Activated T-cell treated with anti-CD3 and anti-CD28 coated beads, Interleukin-2, amount 50 U/mL, for 72 hours (primary cell): Measurements from ENCODE around the gene LRBA. TPM values are rescaled to one million over a fixed set of nuclear protein-coding genes. Genes with fewer than 3 reads are reported as not detected.
"Not testable (repeated sequence)": the region's sequence is repeated elsewhere in the genome, so short reads cannot be mapped to it uniquely, and the experiment has no call there.

ENCODE experiments used
- ATAC-seq, 2 donors: fragments of 150-1000 bp; cut with Tn5 transposase; replicated peaks in 1 of 2; 2 replicates each; pipeline ENCODE4 v1.10.0; 2021; ENCODE audit warnings: moderate library complexity in 2 of 2, mild to moderate bottlenecking in 1 of 2
- DNase-seq, 2 donors: peaks; one replicate each; pipeline ENCODE4 v3.0.0; 2021 to 2022; ENCODE audit warnings: mixed read lengths in 1 of 2
- H3K27ac Mint-ChIP-seq: one replicate; pipeline ENCODE4 v1.8.0; 2022; ENCODE audit warnings: mild to moderate bottlenecking, moderate library complexity, mixed read lengths
- H3K27me3 Mint-ChIP-seq: one replicate; pipeline ENCODE4 v1.8.0; 2022; ENCODE audit warnings: low read depth, mixed read lengths
- H3K36me3 Mint-ChIP-seq, 2 donors: one replicate each; pipeline ENCODE4 v1.8.0; 2022; ENCODE audit warnings: mixed read lengths in 2 of 2, mild to moderate bottlenecking in 1 of 2; ENCODE audit not compliant: insufficient read depth in 2 of 2
- H3K4me1 Mint-ChIP-seq: one replicate; pipeline ENCODE4 v1.8.0; 2022; ENCODE audit warnings: low read depth, mixed read lengths
- H3K4me3 Mint-ChIP-seq, 2 donors: one replicate each; pipeline ENCODE4 v1.8.0; 2022; ENCODE audit warnings: mild to moderate bottlenecking in 2 of 2, mixed read lengths in 2 of 2, moderate library complexity in 2 of 2
- H3K9me3 Mint-ChIP-seq, 2 donors: one replicate each; pipeline ENCODE4 v1.8.0; 2022; ENCODE audit warnings: mixed read lengths in 2 of 2
- total RNA-seq, 2 donors: library from RNA; stranded (reverse); gene quantifications; one replicate each; pipeline ENCODE4 v1.2.3, GENCODE V29; 2022

The LRBA gene
- total RNA-seq, 2 donors from 2014 or later, result 46.3 to 56.6 TPM

DNA sequence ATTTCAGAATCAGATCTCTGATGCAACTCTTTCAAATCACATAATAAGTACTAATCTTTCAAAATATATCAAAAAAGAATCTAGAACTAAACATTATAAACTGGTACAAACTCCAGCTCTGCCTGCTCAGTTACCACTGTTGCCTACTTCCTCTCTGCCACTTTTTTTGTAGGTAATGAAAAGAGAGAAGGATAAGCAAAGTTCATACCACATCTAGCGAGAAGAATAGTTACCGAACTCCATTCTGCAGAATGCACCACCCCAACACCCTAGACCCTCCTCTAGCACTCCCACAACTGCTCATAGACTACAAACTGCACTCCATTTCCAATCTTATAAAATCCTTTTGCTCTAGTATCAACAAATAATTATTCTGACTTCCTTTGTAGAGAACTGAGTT is 19.7 kb upstream of the LRBA start:
- H3K36me3 Mint-ChIP-seq, result peaks cover 0 to 2% of the 10 kb centered on the region in 2 donors
- peaks cover 0 to 2% of the 10 kb centered on the region in 2 donors for H3K9me3 Mint-ChIP-seq
- no peaks in the 10 kb centered on the region for H3K27me3 Mint-ChIP-seq
- no peak overlapping the region for H3K27ac Mint-ChIP-seq
- no peak overlapping the region for H3K4me3 Mint-ChIP-seq
- peaks cover 42% of the 10 kb centered on the region for H3K4me1 Mint-ChIP-seq
- no peak for ATAC-seq
- no peak for DNase-seq

GRCh38 chr4:151031831-151032605 is 16.9 kb upstream of the LRBA start:
- H3K9me3 Mint-ChIP-seq, result peaks cover 0 to 2% of the 10 kb centered on the region in 2 donors
- H3K27me3 Mint-ChIP-seq, result peaks cover 9% of the 10 kb centered on the region
- peak; percentile 27 for DNase-seq
- H3K36me3 Mint-ChIP-seq, result peaks cover 0 to 3% of the 10 kb centered on the region in 2 donors
- peak; percentile 68 to 78 for ATAC-seq
- peaks cover 59% of the 10 kb centered on the region for H3K4me1 Mint-ChIP-seq
- peak overlapping the region; percentile 60 to 82 for H3K4me3 Mint-ChIP-seq
- H3K27ac Mint-ChIP-seq, result peak overlapping the region; percentile 35

DNA sequence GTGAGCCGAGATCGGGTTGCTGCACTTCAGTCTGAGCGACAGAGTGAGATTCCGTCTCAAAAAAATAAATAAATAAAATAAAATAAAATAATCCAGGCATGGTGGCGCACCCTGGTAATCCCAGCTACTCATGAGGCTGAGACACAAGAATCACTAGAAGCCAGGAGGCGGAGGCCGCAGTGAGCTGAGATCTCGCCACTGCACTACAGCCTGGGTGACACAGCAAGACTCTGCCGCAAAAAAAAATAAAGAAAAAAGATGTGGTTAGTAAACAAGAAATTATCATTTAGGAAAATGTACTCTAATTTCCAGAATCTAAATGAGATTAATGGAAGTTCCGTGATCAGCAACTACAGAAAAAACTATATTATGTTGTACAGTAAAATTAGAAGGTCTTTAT is 14.5 kb upstream of the LRBA start:
- Mint-ChIP-seq H3K27me3 (peaks cover 9% of the 10 kb centered on the region), H3K4me3 (peak overlapping the region; percentile 68 to 70), H3K9me3 (peaks cover 0 to 2% of the 10 kb centered on the region in 2 donors), H3K27ac (peak overlapping the region; percentile 97), H3K4me1 (peaks cover 50% of the 10 kb centered on the region), H3K36me3 (peaks cover 0 to 3% of the 10 kb centered on the region in 2 donors)
- DNase-seq, result peak; percentile 29 to 55
- ATAC-seq, result peak; percentile 44 to 50

DNA sequence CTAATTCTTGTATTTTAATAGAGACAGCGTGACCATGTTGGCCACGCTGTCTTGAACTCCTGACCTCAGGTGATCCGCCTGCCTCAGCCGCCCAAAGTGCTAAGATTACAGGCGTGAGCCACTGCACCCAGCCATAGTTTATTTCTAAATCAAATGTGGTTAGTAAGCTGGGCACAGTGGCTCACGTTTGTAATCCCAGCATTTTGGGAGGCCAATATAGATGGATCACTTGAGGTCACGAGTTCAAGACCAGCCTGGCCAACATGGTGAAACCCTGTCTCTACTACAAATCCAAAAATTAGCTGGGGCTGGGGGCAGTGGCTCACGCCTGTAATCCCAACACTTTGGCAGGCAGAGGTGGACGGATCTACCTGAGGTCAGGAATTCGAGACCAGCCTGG is 13.9 kb upstream of the LRBA start:
- not testable (repeated sequence) for H3K4me3 Mint-ChIP-seq, H3K27ac Mint-ChIP-seq, ATAC-seq, DNase-seq, H3K27me3 Mint-ChIP-seq, H3K9me3 Mint-ChIP-seq, H3K36me3 Mint-ChIP-seq
- H3K4me1 Mint-ChIP-seq, result peaks cover 49% of the 10 kb centered on the region

GRCh38 chr4:151025759-151026158 is 10.7 kb upstream of the LRBA start:
- no peak for ATAC-seq
- no peak overlapping the region for H3K4me3 Mint-ChIP-seq
- peaks cover 0 to 2% of the 10 kb centered on the region in 2 donors for H3K9me3 Mint-ChIP-seq

DNA sequence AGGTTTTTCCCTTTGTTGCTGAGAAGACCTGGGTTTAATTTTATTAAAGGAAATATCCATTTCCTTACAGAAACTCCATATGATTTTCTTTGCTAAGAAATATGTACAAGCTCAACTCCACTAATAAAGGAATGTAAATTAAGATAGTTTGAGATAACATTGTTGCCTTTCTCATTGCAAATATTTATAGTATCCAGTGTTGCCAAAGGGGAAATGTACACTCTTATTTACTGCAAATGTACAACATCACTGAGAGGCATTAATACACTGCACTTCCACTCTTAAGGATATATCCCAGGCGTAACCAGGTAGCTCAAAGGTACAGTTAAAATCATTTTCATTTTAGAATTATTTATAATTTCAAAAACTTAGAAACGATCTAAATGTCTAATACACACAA is 7.5 kb upstream of the LRBA start:
- Mint-ChIP-seq H3K9me3 (no peaks in the 10 kb centered on the region), H3K36me3 (no peaks in the 10 kb centered on the region), H3K27me3 (peaks cover 6% of the 10 kb centered on the region), H3K4me3 (no peak overlapping the region), H3K27ac (no peak overlapping the region), H3K4me1 (peaks cover 11% of the 10 kb centered on the region)
- ATAC-seq (no peak), DNase-seq (no peak)

More at GRCh38 chr4:151025759-151026158, 10.7 kb upstream of the LRBA start:
- Mint-ChIP-seq H3K27ac (no peak overlapping the region), H3K4me1 (peaks cover 32% of the 10 kb centered on the region), H3K27me3 (peaks cover 9% of the 10 kb centered on the region), H3K36me3 (peaks cover 0 to 3% of the 10 kb centered on the region in 2 donors)
- DNase-seq, result no peak

GRCh38 chr4:151021637-151022334 is 6.7 kb upstream of the LRBA start:
- H3K4me1 Mint-ChIP-seq, result peaks cover 7% of the 10 kb centered on the region
- H3K4me3 Mint-ChIP-seq, result no peak overlapping the region
- DNase-seq (no peak), ATAC-seq (no peak)
- no peaks in the 10 kb centered on the region for H3K9me3 Mint-ChIP-seq
- no peaks in the 10 kb centered on the region for H3K27me3 Mint-ChIP-seq
- no peaks in the 10 kb centered on the region for H3K36me3 Mint-ChIP-seq
- H3K27ac Mint-ChIP-seq, result no peak overlapping the region

DNA sequence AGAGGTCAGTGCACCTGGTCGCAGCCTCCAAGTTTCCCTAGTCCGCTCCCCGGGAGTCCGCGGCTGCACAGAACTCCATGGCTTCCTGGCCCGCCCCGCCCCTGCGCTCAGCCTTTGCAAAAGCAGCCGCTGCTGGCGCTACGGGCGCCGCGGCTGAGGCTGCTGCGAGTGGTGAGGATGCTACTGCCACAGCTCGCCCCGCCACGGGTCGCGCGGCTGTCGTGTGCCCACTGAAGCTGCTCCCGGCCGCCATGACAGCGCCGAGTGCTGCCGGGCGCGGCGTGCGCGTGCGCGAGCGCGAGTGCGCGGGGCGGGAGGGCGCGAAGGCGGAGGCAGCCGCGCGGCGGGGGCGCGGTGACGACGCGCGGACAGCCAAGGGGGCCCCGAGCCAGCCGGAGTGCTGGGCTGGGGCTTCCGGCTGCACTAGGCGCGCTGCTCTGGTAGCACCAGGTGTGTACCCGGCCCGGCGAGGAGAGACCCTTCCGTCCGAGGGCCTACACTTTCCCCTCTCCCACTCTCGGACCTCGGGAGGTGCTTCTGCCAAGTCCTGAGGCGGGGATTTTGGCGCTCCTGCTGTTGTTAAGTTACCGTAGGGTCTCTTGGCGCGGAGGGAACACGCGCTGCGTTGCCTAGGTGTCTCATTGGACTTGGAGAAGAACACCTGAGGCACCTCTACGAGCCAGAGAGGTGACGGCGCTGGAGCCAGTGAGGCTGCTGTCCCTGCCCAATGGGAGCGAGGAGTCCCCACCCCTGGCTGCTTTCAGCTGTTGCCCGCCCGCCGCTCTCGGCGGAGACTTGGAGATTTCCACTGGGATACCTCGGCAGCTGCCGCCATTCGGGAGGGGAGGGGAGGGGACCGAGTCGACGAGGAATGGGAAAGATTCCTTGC is 619 bp upstream of the LRBA start:
- Mint-ChIP-seq H3K4me3 (peak overlapping the region; percentile 99), H3K4me1 (peaks cover 33% of the 10 kb centered on the region), H3K27me3 (no peaks in the 10 kb centered on the region), H3K27ac (peak overlapping the region; percentile 97), H3K36me3 (peaks cover 5 to 6% of the 10 kb centered on the region in 2 donors), H3K9me3 (no peaks in the 10 kb centered on the region)
- DNase-seq (peak; percentile 85 to 90), ATAC-seq (peak; percentile 88 to 89)

DNA sequence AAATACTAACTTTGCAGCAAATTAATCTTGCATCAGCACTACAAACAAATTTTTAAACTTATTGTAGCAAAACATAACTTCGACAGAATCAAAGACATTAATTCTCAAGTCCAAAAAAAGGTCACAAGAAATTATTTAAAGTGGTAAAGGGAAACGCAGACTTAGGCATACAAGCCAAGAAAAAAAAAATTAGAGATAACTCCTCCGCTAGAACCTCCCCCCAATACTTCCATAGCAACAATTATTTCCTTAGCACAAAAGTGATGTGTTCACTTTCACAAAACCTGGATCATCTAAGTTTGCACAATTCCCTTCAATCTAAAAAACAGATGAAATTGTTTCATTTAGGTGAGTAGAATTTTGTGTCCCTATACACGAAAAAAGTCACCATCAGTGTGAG is 1.1 kb downstream of the LRBA start:
- DNase-seq (no peak), ATAC-seq (no peak)
- Mint-ChIP-seq H3K4me1 (peaks cover 33% of the 10 kb centered on the region), H3K4me3 (peak overlapping the region; percentile 99), H3K27ac (peak overlapping the region; percentile 97), H3K27me3 (no peaks in the 10 kb centered on the region), H3K9me3 (no peaks in the 10 kb centered on the region), H3K36me3 (peaks cover 5 to 8% of the 10 kb centered on the region in 2 donors)

DNA sequence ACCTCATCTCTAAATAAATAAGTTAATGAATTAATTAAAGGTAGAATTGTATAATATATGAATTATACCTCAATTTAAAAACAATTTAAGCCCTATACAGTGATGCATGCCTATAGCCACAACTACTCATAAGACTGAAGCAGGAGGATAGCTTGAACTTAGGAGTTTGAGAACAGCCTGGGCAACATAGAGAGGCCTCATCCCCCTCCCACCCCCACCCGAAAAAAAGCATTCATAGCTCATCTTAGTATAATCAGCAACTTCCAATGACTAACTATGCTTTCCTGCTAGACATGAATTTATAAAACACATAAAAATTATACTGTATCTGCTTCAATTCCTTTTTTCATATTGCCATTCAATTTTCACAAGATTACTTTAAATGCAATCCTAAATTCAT is 1.6 kb downstream of the LRBA start:
- Mint-ChIP-seq H3K4me1 (peaks cover 33% of the 10 kb centered on the region), H3K4me3 (peak overlapping the region; percentile 99), H3K9me3 (no peaks in the 10 kb centered on the region), H3K36me3 (peaks cover 5 to 8% of the 10 kb centered on the region in 2 donors), H3K27me3 (no peaks in the 10 kb centered on the region), H3K27ac (peak overlapping the region; percentile 97)
- no peak for DNase-seq
- ATAC-seq, result no peak

- H3K36me3 Mint-ChIP-seq, result peaks cover 5 to 8% of the 10 kb centered on the region in 2 donors
- peaks cover 35% of the 10 kb centered on the region for H3K4me1 Mint-ChIP-seq
These were observed 2.3 kb downstream of the LRBA start for GRCh38 chr4:151012820-151013219.

GRCh38 chr4:151012376-151012775 is 2.7 kb downstream of the LRBA start:
- Mint-ChIP-seq H3K4me1 (peaks cover 39% of the 10 kb centered on the region), H3K9me3 (no peaks in the 10 kb centered on the region), H3K27me3 (no peaks in the 10 kb centered on the region), H3K4me3 (peak overlapping the region; percentile 91 to 99), H3K36me3 (peaks cover 5 to 9% of the 10 kb centered on the region in 2 donors), H3K27ac (peak overlapping the region; percentile 33)
- DNase-seq (no peak), ATAC-seq (no peak)

More at GRCh38 chr4:151012820-151013219, 2.3 kb downstream of the LRBA start:
- Mint-ChIP-seq H3K4me3 (peak overlapping the region; percentile 91 to 99), H3K9me3 (no peaks in the 10 kb centered on the region), H3K27ac (peak overlapping the region; percentile 92), H3K27me3 (no peaks in the 10 kb centered on the region)
- DNase-seq, result peak; percentile 11 to 18
- no peak for ATAC-seq
